ENCODE results near the gene HTR3D. TPM values are rescaled to one million over a fixed set of nuclear protein-coding genes. Genes with fewer than 3 reads are reported as not detected.
A peak's percentile ranks its signal among the peaks of the same experiment; 100 is the strongest.
"Not testable (repeated sequence)": the region's sequence is repeated elsewhere in the genome, so short reads cannot be mapped to it uniquely, and the experiment has no call there.

Gene HTR3D
- not detected for polyA plus RNA-seq (2013, experiment 1 of 2; ENCODE audit: insufficient read length)
- not detected for polyA plus RNA-seq (2013, experiment 2 of 2; ENCODE audit: insufficient read length)

- no peak for DNase-seq
These were observed at the start of gene HTR3D for GRCh38 chr3:184031187-184031792. HTR3D (plus strand) TSS chr3:184031742; CDS start chr3:184031742, 0 bp downstream.

GRCh38 chr3:183981990-183982644 is 49.4 kb upstream of the HTR3D start:
- no peak for DNase-seq

- DNase-seq, result no peak
These were observed 47.3 kb upstream of the HTR3D start for GRCh38 chr3:183984127-183984740.

GRCh38 chr3:183984749-183985729 is 46.5 kb upstream of the HTR3D start:
- no peak for DNase-seq

GRCh38 chr3:183987000-183987600 is 44.4 kb upstream of the HTR3D start:
- no peak for DNase-seq

GRCh38 chr3:183988216-183988790 is 43.2 kb upstream of the HTR3D start:
- DNase-seq, result peak; percentile 10

- DNase-seq, result no peak
These were observed 40.1 kb upstream of the HTR3D start for GRCh38 chr3:183991403-183991802.

GRCh38 chr3:184001761-184002160 is 29.8 kb upstream of the HTR3D start:
- DNase-seq, result no peak

- DNase-seq, result no peak
These were observed 29.1 kb upstream of the HTR3D start for GRCh38 chr3:184002469-184002868.

- peak; percentile 73 for DNase-seq
These were observed 28.2 kb upstream of the HTR3D start for GRCh38 chr3:184003187-184003967.

- no peak for DNase-seq
These were observed 27.1 kb upstream of the HTR3D start for GRCh38 chr3:184004476-184004875.

GRCh38 chr3:184005941-184006507 is 25.5 kb upstream of the HTR3D start:
- DNase-seq, result no peak

- not testable (repeated sequence) for DNase-seq
These were observed 24.3 kb upstream of the HTR3D start for GRCh38 chr3:184007143-184007813.

GRCh38 chr3:184008161-184008560 is 23.4 kb upstream of the HTR3D start:
- no peak for DNase-seq

- no peak for DNase-seq
These were observed 20.2 kb upstream of the HTR3D start for GRCh38 chr3:184011230-184011876.

GRCh38 chr3:184011937-184012889 is 19.3 kb upstream of the HTR3D start:
- no peak for DNase-seq

- DNase-seq, result no peak
These were observed 16.0 kb upstream of the HTR3D start for GRCh38 chr3:184015381-184016019.

GRCh38 chr3:184016169-184016570 is 15.4 kb upstream of the HTR3D start:
- no peak for DNase-seq

All from fibroblast of skin of back (primary cell).